ENCODE measurements around the gene AOPEP.

The AOPEP gene

DNA sequence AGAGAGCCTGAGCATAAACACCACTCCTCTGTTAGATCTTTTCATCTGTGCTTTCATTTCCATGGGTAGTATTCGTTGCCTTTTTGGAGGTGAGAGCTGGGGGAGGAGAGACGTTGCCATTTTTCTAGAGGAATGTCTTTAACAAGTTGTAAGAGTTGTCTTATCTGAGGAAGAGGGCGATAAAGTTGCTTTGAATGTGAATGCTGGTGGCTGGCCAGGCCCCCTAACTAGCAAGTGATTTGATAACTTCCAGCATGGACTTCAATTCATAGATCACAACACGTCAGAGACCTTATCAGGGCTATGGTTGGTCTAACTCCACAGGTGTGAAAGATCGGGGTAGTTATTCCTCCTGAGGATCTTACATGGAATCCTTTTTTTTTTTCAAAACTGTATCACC lies 30.0 kb upstream of the AOPEP start:
- H3K4me1 ChIP-seq (ENCODE audit: insufficient read depth, low read length), result 0 out of 2 replicates have a peak, but pooled peaks cover 6% of the 10 kb centered on the region
- H3K4me3 ChIP-seq (ENCODE audit: low read length), result no peak overlapping the region
- no peak overlapping the region for H3K27ac ChIP-seq (ENCODE audit: low read depth, low read length)
- H3K9ac ChIP-seq (ENCODE audit: low read depth, low read length), result no peak overlapping the region
- 74% methylated on average over 5 of the region's 5 CpGs for WGBS
- H3K27me3 ChIP-seq (ENCODE audit: insufficient read depth, low read length), result no peaks in the 10 kb centered on the region
- no peaks in the 10 kb centered on the region for H3K36me3 ChIP-seq (ENCODE audit: insufficient read depth, low read length)
- no peaks in the 10 kb centered on the region for H3K9me3 ChIP-seq (ENCODE audit: insufficient read depth, low read depth, low read length)

DNA sequence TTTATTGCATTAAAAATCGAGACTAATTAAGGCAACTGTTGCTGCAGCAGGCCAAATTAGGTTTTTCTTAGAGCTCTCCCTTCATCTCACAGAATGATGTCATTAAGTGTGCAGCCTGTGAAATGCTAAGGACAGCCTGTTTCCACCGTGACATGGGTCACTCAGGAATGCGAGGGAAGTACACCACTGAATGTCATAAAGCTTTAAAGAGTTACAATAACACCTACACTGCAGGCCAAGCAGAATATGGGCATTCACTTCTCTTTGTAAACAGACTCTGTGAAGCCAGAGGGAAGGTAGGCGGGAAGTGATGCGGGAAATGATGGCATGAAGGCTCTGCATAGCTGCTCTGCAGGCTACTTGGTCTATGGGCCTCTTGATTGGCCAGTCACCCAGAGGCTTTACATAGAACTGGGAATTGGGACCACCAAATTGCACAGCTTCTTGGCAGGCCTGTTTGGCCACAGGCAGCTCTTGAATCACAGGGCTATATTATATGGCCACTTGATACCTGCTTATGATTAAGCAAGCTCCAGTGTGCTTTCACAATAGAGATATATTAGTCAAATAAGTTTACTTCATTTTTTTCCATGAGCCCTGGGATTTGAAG lies 28.4 kb upstream of the AOPEP start:
- Histone ChIP-seq H3K27me3 (ENCODE audit: insufficient read depth, low read length) (no peaks in the 10 kb centered on the region), H3K9ac (ENCODE audit: low read depth, low read length) (no peak overlapping the region), H3K4me3 (ENCODE audit: low read length) (no peak overlapping the region), H3K27ac (ENCODE audit: low read depth, low read length) (no peak overlapping the region), H3K9me3 (ENCODE audit: insufficient read depth, low read depth, low read length) (no peaks in the 10 kb centered on the region), H3K36me3 (ENCODE audit: insufficient read depth, low read length) (no peaks in the 10 kb centered on the region), H3K4me1 (ENCODE audit: insufficient read depth, low read length) (0 out of 2 replicates have a peak, but pooled peaks cover 6% of the 10 kb centered on the region)
- 73% methylated on average over 5 of the region's 5 CpGs for WGBS

DNA sequence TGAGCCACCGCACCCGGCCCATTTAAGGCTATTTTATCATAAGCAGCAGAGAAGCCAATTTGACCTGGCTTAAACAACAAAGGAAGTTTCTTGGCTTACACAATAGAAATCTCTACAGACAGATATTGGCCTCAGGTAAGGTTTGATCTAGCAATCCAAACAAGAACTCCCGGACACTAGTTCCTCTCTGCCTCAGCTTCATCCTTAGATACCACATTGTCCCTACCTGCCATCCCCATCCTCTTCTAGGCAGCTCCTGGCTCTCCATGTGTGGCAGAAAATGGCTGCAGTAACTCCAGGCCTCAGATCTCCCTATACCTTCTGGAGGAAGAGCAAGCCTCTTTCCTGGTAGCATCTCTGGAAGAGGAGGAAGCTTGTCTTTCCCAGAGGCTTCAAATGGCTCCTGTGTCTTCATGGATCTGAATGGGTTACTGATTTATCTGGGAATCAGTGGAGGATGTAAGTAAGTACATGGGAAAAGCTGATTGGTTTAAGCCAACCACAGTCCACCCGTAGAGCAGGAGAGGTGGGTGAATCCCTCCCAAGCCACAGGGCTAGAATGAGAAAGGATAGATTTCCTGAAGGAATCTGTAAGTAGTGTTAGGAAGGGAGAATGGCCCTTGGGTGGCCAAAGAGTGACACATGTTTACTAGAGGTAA lies 26.7 kb upstream of the AOPEP start:
- Histone ChIP-seq H3K27me3 (ENCODE audit: insufficient read depth, low read length) (no peaks in the 10 kb centered on the region), H3K9me3 (ENCODE audit: insufficient read depth, low read depth, low read length) (no peaks in the 10 kb centered on the region), H3K27ac (ENCODE audit: low read depth, low read length) (no peak overlapping the region), H3K4me3 (ENCODE audit: low read length) (no peak overlapping the region), H3K4me1 (ENCODE audit: insufficient read depth, low read length) (no peaks in the 10 kb centered on the region), H3K9ac (ENCODE audit: low read depth, low read length) (no peak overlapping the region), H3K36me3 (ENCODE audit: insufficient read depth, low read length) (no peaks in the 10 kb centered on the region)
- 92% methylated on average over 4 of the region's 4 CpGs for WGBS

DNA sequence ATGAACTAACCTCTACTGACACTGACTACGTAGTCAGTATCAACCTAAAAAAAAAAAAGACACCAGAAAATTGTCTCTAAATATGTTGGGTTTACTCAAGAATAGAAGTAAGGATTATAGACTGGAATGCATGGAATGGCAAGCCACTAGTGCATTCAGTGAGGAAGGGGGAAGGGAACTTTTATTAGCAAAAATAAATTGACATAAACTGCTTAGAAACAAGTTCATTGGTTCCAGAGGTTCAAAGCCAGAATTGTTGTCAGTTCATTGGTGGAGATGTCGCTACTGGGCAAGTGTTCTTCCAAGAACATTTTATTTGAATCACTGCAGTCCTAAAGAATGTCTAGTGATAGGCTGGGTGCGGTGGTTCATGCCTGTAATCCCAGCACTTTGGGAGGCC lies 26.1 kb upstream of the AOPEP start:
- Histone ChIP-seq H3K27me3 (ENCODE audit: insufficient read depth, low read length) (no peaks in the 10 kb centered on the region), H3K9ac (ENCODE audit: low read depth, low read length) (no peak overlapping the region), H3K36me3 (ENCODE audit: insufficient read depth, low read length) (no peaks in the 10 kb centered on the region), H3K9me3 (ENCODE audit: insufficient read depth, low read depth, low read length) (no peaks in the 10 kb centered on the region), H3K27ac (ENCODE audit: low read depth, low read length) (no peak overlapping the region), H3K4me1 (ENCODE audit: insufficient read depth, low read length) (no peaks in the 10 kb centered on the region), H3K4me3 (ENCODE audit: low read length) (no peak overlapping the region)
- WGBS, result 97% methylated on average over 2 of the region's 3 CpGs

DNA sequence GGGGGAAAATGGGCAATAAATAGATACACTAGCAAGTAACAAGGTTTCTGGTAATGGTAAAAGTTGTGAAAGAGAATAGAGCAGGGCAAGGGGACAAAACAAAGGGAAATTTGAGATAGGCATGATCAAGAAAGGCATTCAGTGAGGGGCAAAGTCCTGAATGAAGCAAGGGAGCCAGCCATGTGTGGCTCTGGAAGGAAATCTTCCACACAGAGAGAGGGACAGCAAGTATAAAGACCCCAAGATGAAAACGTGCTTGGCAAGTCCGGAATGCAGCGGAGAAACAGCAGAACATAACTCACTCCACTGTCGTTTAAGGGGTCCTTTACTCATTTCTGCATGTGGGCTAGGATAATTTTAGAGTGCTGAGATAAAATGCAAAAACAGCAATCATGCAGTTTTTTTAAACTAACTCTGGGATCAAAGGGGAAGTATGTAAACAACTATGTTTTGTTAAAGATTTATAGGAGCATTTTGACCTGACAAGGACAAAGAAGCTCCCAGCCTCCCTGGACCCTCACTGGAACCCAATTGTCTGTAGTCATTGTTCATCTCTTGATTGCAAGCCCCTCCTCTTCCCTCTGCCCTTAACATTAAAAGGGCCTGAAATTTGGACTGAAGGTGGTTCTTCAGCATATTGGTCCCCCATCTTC lies 22.9 kb upstream of the AOPEP start:
- 76% methylated on average over 4 of the region's 4 CpGs for WGBS
- Histone ChIP-seq H3K4me1 (ENCODE audit: insufficient read depth, low read length) (no peaks in the 10 kb centered on the region), H3K4me3 (ENCODE audit: low read length) (no peak overlapping the region), H3K27ac (ENCODE audit: low read depth, low read length) (no peak overlapping the region), H3K9me3 (ENCODE audit: insufficient read depth, low read depth, low read length) (no peaks in the 10 kb centered on the region), H3K27me3 (ENCODE audit: insufficient read depth, low read length) (no peaks in the 10 kb centered on the region), H3K36me3 (ENCODE audit: insufficient read depth, low read length) (no peaks in the 10 kb centered on the region), H3K9ac (ENCODE audit: low read depth, low read length) (no peak overlapping the region)

DNA sequence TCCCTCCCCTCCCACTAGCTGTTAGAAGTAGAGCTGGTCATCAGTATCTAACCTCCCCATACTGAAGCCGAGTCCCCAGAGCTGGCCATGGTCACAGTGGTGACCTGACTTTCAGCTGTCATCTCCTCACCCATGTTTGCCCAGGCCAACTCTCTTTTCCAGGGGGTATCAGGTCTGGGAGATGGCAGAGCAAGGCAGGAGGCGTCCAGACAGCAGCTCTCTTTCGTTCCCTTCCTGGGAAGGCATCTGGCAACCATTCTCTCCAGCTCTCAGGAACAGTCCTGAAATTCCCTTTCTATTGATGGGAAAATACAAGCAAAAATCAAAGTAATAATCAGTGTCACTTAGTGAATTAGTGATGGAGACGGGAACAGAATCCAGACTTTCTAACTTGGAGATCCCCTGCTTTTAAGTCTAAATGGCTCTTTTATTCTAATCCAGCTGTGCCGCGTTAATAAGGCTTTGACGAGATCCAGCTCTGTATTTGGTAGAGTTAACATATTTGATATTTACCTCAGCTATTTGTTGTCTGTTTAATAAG lies 21.3 kb upstream of the AOPEP start:
- Histone ChIP-seq H3K4me1 (ENCODE audit: insufficient read depth, low read length) (no peaks in the 10 kb centered on the region), H3K4me3 (ENCODE audit: low read length) (no peak overlapping the region), H3K27ac (ENCODE audit: low read depth, low read length) (no peak overlapping the region), H3K9me3 (ENCODE audit: insufficient read depth, low read depth, low read length) (no peaks in the 10 kb centered on the region), H3K27me3 (ENCODE audit: insufficient read depth, low read length) (no peaks in the 10 kb centered on the region), H3K36me3 (ENCODE audit: insufficient read depth, low read length) (no peaks in the 10 kb centered on the region), H3K9ac (ENCODE audit: low read depth, low read length) (no peak overlapping the region)
- 94% methylated on average over 7 of the region's 7 CpGs for WGBS

DNA sequence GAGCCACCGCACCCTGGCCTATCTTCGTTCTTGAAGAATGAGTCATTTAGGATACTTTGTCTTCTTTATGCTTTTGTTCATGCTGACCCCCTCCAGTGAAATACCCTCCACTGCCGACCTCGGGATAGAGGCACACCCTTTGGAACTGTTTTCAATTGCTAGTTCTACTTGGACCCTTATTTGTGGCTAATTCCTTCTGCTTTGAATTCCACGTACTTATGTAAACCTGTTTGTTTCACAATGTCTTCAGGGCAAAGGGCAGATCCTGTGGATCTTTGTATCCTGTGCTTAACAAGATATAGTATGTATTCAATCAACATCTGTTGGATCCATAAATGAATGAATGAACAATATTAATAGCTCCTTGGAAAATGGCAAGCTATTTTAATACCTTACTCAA lies 19.6 kb upstream of the AOPEP start:
- Histone ChIP-seq H3K27ac (ENCODE audit: low read depth, low read length) (no peak overlapping the region), H3K4me1 (ENCODE audit: insufficient read depth, low read length) (no peaks in the 10 kb centered on the region), H3K27me3 (ENCODE audit: insufficient read depth, low read length) (no peaks in the 10 kb centered on the region), H3K36me3 (ENCODE audit: insufficient read depth, low read length) (no peaks in the 10 kb centered on the region), H3K9ac (ENCODE audit: low read depth, low read length) (no peak overlapping the region), H3K4me3 (ENCODE audit: low read length) (no peak overlapping the region), H3K9me3 (ENCODE audit: insufficient read depth, low read depth, low read length) (no peaks in the 10 kb centered on the region)
- WGBS, result 90% methylated on average over 5 of the region's 5 CpGs

DNA sequence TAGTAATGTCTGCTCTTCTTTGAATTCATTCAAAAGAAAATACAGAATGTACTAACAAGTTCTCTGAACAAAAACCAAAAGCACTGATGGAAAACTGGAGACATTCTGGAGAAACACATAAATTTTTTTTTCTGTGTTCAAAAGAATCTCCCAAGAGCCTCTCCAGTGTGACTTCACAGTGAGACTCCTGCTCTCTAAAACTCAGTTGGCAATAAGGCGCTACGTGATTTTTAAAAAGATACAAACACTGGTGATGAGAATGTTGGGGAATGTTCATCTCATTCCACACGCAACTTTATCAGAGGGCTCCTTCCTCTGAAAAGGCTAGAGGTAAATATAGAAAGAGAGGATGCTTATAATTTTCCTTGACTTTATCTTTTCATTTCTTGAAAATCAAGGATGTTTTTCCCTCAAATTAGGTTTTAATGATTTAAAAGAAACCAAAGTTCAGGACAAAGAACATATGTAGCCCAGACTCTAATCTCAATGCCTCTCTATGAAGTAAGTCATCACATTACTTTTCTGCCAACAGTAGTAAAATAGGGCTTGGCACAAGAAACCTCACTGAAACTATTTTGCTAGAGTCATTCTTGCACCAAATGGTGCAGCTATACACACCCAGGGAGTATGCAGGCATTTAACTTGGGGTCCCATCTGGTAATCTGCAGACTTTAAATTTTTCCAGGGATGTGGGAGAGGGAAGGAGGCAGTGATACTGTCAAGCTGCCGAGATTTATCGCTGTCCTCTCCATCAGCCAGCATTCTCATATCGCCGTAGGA lies 12.9 kb upstream of the AOPEP start:
- H3K9ac ChIP-seq (ENCODE audit: low read depth, low read length), result no peak overlapping the region
- no peaks in the 10 kb centered on the region for H3K27me3 ChIP-seq (ENCODE audit: insufficient read depth, low read length)
- no peaks in the 10 kb centered on the region for H3K4me1 ChIP-seq (ENCODE audit: insufficient read depth, low read length)
- 97% methylated on average over 7 of the region's 7 CpGs for WGBS
- H3K4me3 ChIP-seq (ENCODE audit: low read length), result no peak overlapping the region
- H3K36me3 ChIP-seq (ENCODE audit: insufficient read depth, low read length), result no peaks in the 10 kb centered on the region
- H3K27ac ChIP-seq (ENCODE audit: low read depth, low read length), result no peak overlapping the region
- H3K9me3 ChIP-seq (ENCODE audit: insufficient read depth, low read depth, low read length), result no peaks in the 10 kb centered on the region

DNA sequence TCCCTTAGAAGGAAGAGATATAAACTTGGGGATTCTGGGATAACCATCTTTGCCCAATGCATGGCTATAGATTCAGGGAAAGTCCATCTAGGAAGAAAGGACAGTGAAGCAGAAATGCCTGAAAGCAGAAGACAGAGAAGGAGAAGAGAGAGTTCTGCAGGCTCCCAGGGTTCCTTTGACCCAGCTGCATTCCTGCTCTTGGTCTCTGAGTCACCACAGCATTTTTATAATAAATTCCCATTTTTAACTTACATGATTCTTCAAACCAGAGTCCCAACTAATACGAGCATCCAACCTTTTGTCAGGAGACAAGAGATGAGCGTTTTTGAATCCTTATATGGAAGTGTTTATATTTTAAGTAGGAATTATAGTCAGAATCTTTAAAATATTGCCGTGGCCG lies 12.0 kb upstream of the AOPEP start:
- no peak overlapping the region for H3K27ac ChIP-seq (ENCODE audit: low read depth, low read length)
- H3K4me3 ChIP-seq (ENCODE audit: low read length), result no peak overlapping the region
- WGBS, result 88% methylated on average over 4 of the region's 4 CpGs
- no peak overlapping the region for H3K9ac ChIP-seq (ENCODE audit: low read depth, low read length)
- H3K4me1 ChIP-seq (ENCODE audit: insufficient read depth, low read length), result no peaks in the 10 kb centered on the region
- H3K27me3 ChIP-seq (ENCODE audit: insufficient read depth, low read length), result no peaks in the 10 kb centered on the region
- no peaks in the 10 kb centered on the region for H3K36me3 ChIP-seq (ENCODE audit: insufficient read depth, low read length)
- H3K9me3 ChIP-seq (ENCODE audit: insufficient read depth, low read depth, low read length), result no peaks in the 10 kb centered on the region

DNA sequence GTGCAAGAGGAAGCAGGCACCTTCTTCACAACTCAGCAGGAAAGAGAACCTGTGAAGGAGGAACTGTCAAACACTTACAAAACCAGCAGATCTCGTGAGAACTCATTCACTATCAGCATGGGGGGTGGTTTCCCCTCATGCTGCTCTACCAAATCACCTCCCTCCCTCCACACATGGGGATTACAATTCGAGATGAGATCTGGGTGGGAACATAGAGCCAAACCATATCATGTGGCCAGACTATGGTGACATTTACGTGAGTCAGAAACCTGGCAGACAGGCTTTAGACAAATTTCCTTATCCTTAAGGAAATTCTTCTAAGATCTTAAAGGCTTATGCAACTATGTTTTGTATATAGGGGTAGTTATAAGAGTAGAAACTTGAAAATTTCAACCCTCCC lies 8.7 kb upstream of the AOPEP start:
- Histone ChIP-seq H3K27ac (ENCODE audit: low read depth, low read length) (no peak overlapping the region), H3K9ac (ENCODE audit: low read depth, low read length) (no peak overlapping the region), H3K36me3 (ENCODE audit: insufficient read depth, low read length) (no peaks in the 10 kb centered on the region), H3K27me3 (ENCODE audit: insufficient read depth, low read length) (no peaks in the 10 kb centered on the region), H3K4me3 (ENCODE audit: low read length) (no peak overlapping the region), H3K4me1 (ENCODE audit: insufficient read depth, low read length) (no peaks in the 10 kb centered on the region), H3K9me3 (ENCODE audit: insufficient read depth, low read depth, low read length) (peaks cover 7% of the 10 kb centered on the region; the same call in 1 of the 2 replicates)
- WGBS, result 71% methylated on average over 3 of the region's 3 CpGs

DNA sequence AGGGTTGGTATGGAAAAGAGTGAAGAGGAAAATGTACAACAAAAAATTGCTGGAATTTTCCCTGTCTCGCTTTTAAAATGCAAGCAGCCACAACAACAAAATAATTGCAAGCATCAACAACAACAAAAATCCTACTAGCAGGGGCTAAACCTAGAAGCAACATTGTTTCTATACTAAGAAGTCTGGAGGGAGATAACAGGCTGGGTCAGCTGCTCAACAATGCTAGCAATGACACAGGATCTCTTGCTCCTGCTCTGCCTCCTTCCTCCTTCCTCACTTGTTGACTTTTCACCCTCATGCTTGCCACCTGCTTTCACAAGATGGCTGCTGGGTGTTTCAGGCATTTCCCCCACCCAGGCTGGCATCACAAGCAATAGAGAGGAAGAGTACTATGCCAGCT lies 7.6 kb upstream of the AOPEP start:
- peaks cover 7% of the 10 kb centered on the region; the same call in 1 of the 2 replicates for H3K9me3 ChIP-seq (ENCODE audit: insufficient read depth, low read depth, low read length)
- WGBS, result 80% methylated on average over 1 of the region's 1 CpG
- no peaks in the 10 kb centered on the region for H3K36me3 ChIP-seq (ENCODE audit: insufficient read depth, low read length)
- no peaks in the 10 kb centered on the region for H3K4me1 ChIP-seq (ENCODE audit: insufficient read depth, low read length)
- no peaks in the 10 kb centered on the region for H3K27me3 ChIP-seq (ENCODE audit: insufficient read depth, low read length)
- H3K9ac ChIP-seq (ENCODE audit: low read depth, low read length), result no peak overlapping the region
- no peak overlapping the region for H3K27ac ChIP-seq (ENCODE audit: low read depth, low read length)
- H3K4me3 ChIP-seq (ENCODE audit: low read length), result no peak overlapping the region
